IPS-20b (cell line): ENCODE data around the gene TBC1D10B.
A peak's percentile ranks its signal among the peaks of the same experiment; 100 is the strongest.
"Not testable (repeated sequence)": the region's sequence is repeated elsewhere in the genome, so short reads cannot be mapped to it uniquely, and the experiment has no call there.

ENCODE experiments used
- H3K27ac ChIP-seq: one replicate; pipeline ENCODE4 v1.5.1; 2013; ENCODE audit warnings: low read length
- H3K27me3 ChIP-seq: 2 replicates; pipeline ENCODE4 v1.6.1; 2013; ENCODE audit warnings: mild to moderate bottlenecking, low read length, inconsistent platforms; ENCODE audit not compliant: insufficient read depth
- H3K36me3 ChIP-seq: 2 replicates; pipeline ENCODE4 v1.6.1; 2013; ENCODE audit warnings: low read depth, mild to moderate bottlenecking, inconsistent platforms, low read length, moderate library complexity; ENCODE audit not compliant: insufficient read depth
- H3K4me1 ChIP-seq: 2 replicates; pipeline ENCODE4 v1.6.1; 2013; ENCODE audit warnings: mild to moderate bottlenecking, control low read depth, inconsistent platforms, low read length, moderate library complexity; ENCODE audit not compliant: insufficient read depth
- H3K4me3 ChIP-seq: 2 replicates; pipeline ENCODE4 v1.5.1; 2013; ENCODE audit warnings: mild to moderate bottlenecking, low read length, inconsistent platforms
- H3K9ac ChIP-seq: 2 replicates; pipeline ENCODE4 v1.6.1; 2013; ENCODE audit warnings: low read depth, mild to moderate bottlenecking, inconsistent platforms, low read length, moderate library complexity
- H3K9me3 ChIP-seq: 2 replicates; pipeline ENCODE4 v1.6.1; 2013; ENCODE audit warnings: mild to moderate bottlenecking, low read depth, low read length, inconsistent platforms; ENCODE audit not compliant: insufficient read depth

TBC1D10B gene

DNA sequence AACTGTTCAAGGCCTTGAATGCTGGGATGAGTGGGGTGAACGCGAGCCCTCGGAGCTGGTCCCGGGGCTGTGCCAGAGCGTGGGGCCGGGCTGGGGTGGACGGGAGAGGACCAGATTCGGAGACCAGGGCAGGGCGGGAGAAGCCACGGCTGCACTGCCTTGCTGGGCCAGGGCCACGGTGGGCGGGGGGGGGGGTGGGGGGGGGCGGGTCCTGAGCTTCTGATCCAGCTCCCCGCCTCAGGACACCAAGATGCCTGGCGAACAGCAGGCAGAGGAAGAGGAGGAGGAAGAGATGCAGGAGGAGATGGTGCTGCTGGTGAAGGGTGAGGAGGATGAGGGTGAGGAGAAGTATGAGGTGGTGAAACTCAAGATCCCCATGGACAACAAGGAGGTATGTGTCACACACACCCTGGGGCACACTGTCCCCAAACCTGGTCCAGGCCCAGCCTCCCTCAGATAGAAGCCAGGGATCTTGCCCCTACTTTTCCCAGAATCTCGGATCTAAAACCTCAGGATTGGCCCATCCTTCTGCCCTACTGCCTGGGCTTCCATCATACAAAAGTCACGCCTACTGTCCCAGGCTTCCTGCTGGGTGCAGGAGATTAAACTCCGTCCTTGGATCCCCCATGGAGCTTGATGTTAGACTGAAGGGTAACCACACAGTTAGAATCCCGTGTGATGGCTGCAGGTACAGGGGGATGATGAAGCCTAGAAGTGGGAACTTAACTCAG, 37.7 kb upstream of the TBC1D10B start:
- H3K36me3 ChIP-seq: peaks cover 28% of the 10 kb centered on the region
- H3K27me3 ChIP-seq: no peaks in the 10 kb centered on the region
- peak overlapping the region; percentile 69 for H3K9ac ChIP-seq
- H3K4me1 ChIP-seq: peaks cover 8% of the 10 kb centered on the region; the same call in 1 of the 2 replicates
- H3K27ac ChIP-seq: no peak overlapping the region
- H3K9me3 ChIP-seq: no peaks in the 10 kb centered on the region
- peak overlapping the region; percentile 70 for H3K4me3 ChIP-seq

DNA sequence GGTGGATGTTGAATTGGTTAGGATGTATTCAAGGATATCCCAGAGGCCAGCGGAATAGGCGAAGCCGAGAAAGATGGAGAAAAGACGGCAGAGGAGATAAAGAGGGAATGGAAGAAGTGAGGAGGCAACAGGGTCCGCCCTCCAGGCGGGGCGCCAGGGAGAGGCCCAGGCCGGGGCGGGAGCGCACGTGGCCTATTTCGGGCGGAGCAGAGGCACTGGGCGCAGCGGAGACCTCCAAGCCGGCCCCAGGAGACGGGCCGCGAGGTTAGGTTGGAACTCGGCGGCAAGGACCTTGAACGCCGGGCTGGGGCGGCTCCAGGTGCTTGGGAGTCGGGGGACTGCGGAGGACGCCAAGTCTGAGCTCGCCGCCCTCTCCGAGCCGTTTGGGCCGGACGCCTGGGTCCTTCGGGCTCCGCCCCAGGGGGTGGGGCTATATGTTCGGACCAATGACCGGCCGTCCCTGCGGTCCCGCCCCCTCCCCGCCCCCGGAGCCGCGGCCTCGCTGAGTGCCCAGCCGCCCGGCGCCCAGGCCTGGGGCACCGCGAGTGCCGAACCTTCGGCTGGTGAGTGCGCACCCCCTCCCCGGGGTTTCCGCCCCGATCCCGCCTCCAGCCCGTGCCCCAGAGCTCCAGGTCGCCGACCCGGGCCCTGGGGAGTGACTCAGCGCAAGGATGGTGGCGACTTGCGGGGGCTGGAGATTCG, 37.0 kb upstream of the TBC1D10B start, which contains the start of gene ZNF771:
Gene ZNF771, plus strand, starts transcription at position 505 of the 702 bp plus-strand sequence. CDS start 448 bp downstream, outside the sequence.
- H3K27ac ChIP-seq: no peak within 1 kb of the TSS
- peaks cover 8% of the 10 kb centered on the region; the same call in 1 of the 2 replicates for H3K4me1 ChIP-seq
- H3K36me3 ChIP-seq: peaks cover 21% of the 10 kb centered on the region
- peak within 1 kb of the TSS; percentile 69 for H3K9ac ChIP-seq
- no peaks in the 10 kb centered on the region for H3K9me3 ChIP-seq
- H3K27me3 ChIP-seq: no peaks in the 10 kb centered on the region
- peak within 1 kb of the TSS; percentile 70 for H3K4me3 ChIP-seq

DNA sequence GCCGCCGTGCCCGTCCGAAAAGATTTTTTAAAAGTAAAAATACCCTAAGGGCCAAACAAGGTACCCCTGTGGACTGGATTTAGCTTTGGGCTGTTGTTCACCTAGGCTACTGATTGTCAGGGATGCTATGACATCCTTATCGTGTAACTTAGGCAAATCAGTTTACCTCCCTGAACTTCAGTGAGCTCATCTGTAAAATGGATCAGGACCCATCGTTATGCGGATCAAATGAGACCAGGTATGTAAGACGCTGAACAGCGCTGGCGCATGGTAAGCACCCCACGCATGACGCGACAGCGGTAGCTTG, 36.5 kb upstream of the TBC1D10B start:
- no peaks in the 10 kb centered on the region for H3K9me3 ChIP-seq
- peak overlapping the region; percentile 69; the same call in 1 of the 2 replicates for H3K9ac ChIP-seq
- no peaks in the 10 kb centered on the region for H3K27me3 ChIP-seq
- H3K4me3 ChIP-seq: peak overlapping the region; percentile 70
- H3K36me3 ChIP-seq: peaks cover 16% of the 10 kb centered on the region
- no peak overlapping the region for H3K27ac ChIP-seq
- H3K4me1 ChIP-seq: peaks cover 8% of the 10 kb centered on the region; the same call in 1 of the 2 replicates

DNA sequence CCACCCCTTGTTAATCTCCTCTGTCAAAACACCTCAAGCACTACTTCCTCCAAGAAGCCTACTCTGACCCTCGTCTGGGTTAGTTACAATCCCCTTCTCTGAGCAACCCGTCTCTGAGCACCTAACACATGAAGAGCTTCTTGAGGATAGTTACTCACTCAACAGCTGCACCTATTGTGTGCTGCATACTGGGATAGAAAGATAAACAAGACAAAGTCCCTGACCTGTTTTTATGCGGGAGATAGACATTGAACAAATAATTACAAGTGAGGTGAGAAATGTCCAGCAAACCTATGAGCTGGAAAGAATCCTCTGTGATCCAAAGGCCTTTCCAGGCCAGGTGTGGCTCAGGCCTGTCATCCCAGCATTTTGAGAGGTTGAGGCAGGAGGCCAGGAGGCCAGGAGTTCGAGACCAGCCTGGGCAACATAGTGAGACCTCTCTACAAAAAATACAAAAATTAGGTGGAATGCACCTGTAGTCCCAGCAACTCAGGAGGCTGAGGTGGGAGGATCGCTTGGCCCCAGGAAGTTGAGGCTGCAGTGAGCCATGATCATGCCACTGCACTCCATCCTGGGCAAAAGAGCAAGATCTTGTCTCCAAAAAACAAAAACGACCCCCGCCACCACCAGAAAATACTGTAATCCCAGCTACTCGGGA, 31.6 kb upstream of the TBC1D10B start:
- Histone ChIP-seq H3K9ac (no peak overlapping the region), H3K4me3 (no peak overlapping the region), H3K27me3 (no peaks in the 10 kb centered on the region), H3K4me1 (peaks cover 2% of the 10 kb centered on the region; the same call in 1 of the 2 replicates), H3K36me3 (peaks cover 24% of the 10 kb centered on the region), H3K9me3 (no peaks in the 10 kb centered on the region), H3K27ac (no peak overlapping the region)

DNA sequence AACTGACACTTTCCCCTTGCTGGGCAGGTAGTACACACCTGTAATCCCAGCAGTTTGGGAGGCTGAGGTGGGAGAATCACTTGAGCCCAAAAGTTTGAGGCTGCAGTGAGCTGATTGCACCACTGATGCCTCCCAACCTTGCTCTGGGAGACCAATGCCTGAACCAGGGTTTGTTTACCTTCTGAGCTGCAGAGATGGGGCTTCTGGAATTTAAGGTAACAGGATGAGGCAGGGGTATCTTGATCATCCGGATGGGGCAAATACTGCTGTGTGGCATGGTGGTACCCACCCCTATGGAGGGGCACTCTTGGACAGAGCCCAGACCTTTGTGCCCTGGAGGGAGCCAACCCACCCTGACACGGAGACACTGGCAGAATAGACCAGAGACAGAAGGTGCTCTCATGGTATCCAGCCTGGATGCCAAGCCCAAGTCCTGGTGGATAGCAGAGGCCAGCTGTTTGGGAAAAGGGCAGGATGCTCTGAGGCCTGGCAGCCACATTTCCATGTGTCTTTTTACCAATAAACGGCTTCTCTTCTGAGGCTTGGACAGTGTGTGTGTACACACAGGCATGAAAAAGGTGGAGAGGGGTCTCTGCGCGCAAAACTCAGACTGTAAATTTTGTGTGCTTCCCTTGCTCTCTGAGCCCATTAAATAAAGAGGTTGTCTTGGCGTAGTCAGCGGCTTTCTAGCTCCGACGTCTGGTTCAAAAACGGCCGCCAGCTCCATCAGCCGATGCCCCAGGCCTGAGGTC, 29.3 kb upstream of the TBC1D10B start:
- H3K4me3 ChIP-seq: peak overlapping the region; percentile 61
- no peaks in the 10 kb centered on the region for H3K27me3 ChIP-seq
- peak overlapping the region; percentile 82; the same call in 1 of the 2 replicates for H3K9ac ChIP-seq
- H3K9me3 ChIP-seq: no peaks in the 10 kb centered on the region
- no peak overlapping the region for H3K27ac ChIP-seq
- H3K4me1 ChIP-seq: no peaks in the 10 kb centered on the region; the same call in 1 of the 2 replicates
- peaks cover 33% of the 10 kb centered on the region for H3K36me3 ChIP-seq

DNA sequence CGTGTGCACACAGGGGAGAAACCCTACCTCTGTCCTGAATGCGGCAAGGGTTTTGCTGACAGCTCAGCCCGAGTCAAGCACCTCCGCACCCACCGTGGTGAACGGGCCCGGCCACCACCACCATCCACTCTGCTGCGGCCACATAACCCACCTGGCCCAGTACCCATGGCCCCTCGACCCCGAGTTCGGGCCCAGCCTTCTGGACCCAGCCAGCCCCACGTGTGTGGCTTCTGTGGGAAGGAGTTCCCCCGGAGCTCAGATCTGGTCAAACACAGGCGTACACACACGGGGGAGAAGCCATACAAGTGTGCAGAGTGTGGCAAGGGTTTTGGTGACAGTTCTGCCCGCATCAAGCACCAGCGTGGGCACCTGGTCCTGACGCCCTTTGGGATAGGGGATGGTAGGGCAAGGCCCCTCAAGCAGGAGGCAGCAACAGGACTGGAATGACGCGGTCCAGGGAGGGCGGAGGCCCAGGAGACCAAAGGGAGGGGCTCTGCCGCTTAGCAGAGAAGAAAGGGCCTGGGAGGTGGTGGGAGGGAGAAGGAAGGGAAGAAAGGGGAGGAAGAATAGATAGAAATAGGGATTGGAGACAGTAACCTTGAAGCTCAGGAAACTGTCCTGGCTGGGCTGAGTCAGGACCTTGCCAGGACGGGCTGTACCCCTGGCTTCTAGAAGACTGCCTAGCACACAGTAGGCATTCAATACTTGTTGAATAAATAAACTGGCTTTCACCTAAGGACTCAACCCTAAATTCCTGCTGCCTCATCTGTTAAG, 28.6 kb upstream of the TBC1D10B start:
- Histone ChIP-seq H3K27ac (no peak overlapping the region), H3K36me3 (peaks cover 33% of the 10 kb centered on the region), H3K9me3 (no peaks in the 10 kb centered on the region), H3K4me1 (peaks cover 3% of the 10 kb centered on the region; the same call in 1 of the 2 replicates), H3K9ac (peak overlapping the region; percentile 82; the same call in 1 of the 2 replicates), H3K27me3 (no peaks in the 10 kb centered on the region), H3K4me3 (no peak overlapping the region; the same call in 1 of the 2 replicates)

DNA sequence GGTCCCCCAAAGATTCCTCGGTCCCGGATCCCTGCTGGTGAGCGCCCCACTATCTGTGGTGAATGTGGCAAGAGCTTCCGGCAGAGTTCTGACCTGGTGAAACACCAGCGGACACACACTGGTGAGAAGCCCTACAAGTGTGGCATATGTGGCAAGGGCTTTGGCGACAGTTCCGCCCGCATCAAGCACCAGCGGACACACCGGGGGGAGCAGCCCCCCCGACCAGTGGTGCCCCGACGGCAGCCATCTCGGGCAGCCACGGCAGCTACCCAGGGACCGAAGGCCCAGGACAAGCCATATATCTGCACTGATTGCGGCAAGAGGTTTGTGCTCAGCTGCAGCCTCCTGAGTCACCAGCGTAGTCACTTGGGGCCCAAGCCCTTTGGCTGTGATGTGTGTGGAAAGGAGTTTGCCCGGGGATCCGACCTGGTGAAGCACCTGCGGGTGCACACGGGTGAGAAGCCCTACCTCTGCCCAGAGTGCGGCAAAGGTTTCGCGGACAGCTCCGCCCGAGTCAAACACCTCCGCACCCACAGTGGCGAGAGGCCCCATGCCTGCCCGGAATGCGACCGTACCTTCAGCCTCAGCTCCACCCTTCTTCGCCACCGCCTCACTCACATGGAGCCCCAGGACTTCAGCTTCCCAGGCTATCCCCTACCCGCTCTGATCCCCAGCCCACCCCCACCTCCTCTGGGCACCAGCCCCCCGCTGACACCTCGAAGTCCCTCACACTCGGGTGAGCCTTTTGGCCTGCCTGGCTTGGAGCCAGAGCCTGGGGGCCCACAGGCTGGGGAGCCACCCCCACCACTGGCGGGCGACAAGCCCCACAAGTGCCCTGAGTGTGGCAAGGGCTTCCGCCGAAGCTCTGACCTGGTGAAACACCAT, 27.7 kb upstream of the TBC1D10B start:
- no peak overlapping the region for H3K9ac ChIP-seq
- no peak overlapping the region for H3K4me3 ChIP-seq
- H3K27me3 ChIP-seq: no peaks in the 10 kb centered on the region
- peaks cover 3% of the 10 kb centered on the region; the same call in 1 of the 2 replicates for H3K4me1 ChIP-seq
- H3K27ac ChIP-seq: no peak overlapping the region
- peaks cover 33% of the 10 kb centered on the region for H3K36me3 ChIP-seq
- no peaks in the 10 kb centered on the region for H3K9me3 ChIP-seq

DNA sequence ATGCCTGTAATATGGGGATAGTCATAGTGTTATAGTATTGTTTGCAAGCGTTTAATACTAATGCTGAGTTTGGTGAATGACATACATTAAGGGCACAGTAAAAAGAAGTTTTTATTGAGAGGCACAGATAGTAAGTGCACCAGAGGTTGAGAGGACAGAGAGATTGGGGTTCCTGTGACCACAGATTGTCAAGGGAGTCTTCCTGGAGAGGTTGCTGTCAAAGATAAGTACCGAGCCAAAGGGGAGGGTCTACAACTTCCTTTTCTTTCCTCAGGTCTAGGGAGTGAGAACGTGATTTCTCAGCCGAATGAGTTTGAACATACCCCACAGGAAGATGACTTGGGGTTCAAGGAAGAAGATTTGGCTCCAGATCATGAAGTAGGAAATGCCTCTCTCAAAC, 26.8 kb upstream of the TBC1D10B start:
- Histone ChIP-seq H3K27me3 (no peaks in the 10 kb centered on the region), H3K9ac (no peak overlapping the region), H3K4me3 (peak overlapping the region; percentile 89; the same call in 1 of the 2 replicates), H3K27ac (no peak overlapping the region), H3K4me1 (peaks cover 3% of the 10 kb centered on the region; the same call in 1 of the 2 replicates), H3K9me3 (no peaks in the 10 kb centered on the region), H3K36me3 (peaks cover 33% of the 10 kb centered on the region)

DNA sequence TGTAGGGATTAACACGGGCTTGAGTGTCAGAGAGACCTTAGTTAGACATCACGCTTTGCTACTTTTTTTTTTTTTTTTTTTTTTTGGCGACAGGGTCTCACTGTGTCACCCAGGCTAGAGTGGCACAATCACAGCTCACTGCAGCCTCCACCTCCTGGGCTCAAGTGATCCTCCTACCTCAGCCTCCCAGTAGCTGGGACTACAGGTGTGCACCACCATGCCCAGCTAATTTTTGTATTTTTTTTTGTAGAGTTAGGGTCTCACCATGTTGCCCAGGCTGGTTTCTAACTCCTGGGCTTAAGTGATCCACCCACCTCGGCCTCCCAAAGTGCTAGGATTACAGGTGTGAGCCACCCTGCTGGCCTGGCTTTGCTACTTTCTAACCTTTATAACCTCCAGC, 26.3 kb upstream of the TBC1D10B start:
- H3K27me3 ChIP-seq, H3K27ac ChIP-seq, H3K9me3 ChIP-seq, H3K4me1 ChIP-seq: not testable (repeated sequence)
- Histone ChIP-seq H3K4me3 (peak overlapping the region; percentile 89), H3K36me3 (peaks cover 33% of the 10 kb centered on the region), H3K9ac (peak overlapping the region; percentile 99; the same call in 1 of the 2 replicates)

DNA sequence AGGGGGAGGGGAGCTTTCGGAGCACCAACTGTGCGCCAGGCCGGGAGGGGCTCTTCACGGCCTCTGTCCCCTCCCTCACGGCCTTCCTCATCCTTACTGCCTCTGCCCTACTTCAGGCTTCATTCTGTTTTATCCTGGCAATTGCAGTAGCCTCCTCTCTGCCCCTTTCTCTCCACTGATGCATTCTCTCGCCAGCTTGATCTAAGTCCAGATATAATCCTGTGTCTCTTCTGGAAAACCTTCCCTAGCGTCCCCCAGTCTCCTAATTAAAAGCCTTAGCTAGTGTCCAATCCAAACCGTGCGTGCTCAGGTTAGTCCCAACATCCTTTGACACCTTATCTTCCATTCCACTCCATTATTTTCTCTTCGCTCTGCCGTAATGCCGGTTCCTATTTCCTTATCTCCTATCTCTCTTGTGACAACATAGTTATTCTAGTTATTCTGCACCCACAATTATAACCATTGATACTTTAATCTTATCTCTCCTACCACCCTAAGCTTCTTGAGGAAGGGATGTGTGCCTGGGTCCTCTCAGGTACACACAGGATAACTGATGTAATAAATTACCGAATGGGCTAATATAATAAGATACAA, 25.8 kb upstream of the TBC1D10B start:
- H3K4me1 ChIP-seq: peaks cover 3% of the 10 kb centered on the region; the same call in 1 of the 2 replicates
- peak overlapping the region; percentile 99 for H3K9ac ChIP-seq
- H3K27ac ChIP-seq: peak overlapping the region; percentile 32
- H3K27me3 ChIP-seq: no peaks in the 10 kb centered on the region
- peaks cover 33% of the 10 kb centered on the region for H3K36me3 ChIP-seq
- H3K9me3 ChIP-seq: no peaks in the 10 kb centered on the region
- peak overlapping the region; percentile 89 for H3K4me3 ChIP-seq
